Measurements from ENCODE around the gene COPE.
"Not testable (repeated sequence)": the region's sequence is repeated elsewhere in the genome, so short reads cannot be mapped to it uniquely, and the experiment has no call there.

The COPE gene

DNA sequence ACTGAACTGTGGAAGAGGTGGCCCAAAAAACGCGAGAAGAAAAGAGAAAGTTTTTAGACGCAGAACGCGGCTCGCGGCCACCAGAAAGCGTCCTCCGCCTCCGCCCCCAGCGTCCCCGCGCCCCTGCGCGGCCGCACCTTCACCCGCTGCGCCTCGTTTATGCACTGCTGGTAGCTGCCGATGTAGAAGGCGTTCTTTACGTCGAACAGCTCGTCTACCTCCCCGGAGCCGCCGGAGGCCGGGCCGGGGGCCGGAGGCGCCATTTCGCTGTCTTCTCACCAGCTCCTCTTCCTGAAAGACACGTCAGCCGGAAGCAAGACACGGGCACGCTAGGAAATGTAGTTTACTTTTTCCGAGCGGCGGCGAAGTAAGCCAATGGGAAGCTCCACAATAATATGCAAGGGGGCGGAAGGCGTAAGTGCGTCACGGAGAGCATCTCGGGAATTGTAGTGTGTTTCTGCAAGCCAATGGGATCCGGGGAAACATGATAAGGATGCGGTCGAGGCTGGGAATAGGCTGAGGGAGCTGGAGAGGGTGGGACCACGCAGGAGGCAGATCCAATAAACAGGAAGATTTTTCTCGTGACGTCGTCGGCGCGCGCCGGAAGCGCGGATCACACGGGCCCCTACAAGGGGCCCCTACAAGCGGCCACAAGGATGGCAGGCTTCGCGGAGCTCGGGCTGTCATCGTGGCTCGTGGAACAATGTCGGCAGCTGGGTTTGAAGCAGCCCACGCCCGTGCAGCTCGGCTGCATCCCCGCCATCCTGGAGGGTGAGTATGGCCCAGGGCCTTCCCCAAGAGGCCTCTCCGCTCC is at the start of gene COPE, which contains the start of gene DDX49:
Gene COPE (minus strand): TSS at position 302 of the 814 bp plus-strand sequence. CDS start 39 bp downstream, at position 263.
Gene DDX49 (plus strand): TSS at position 630 of the 814 bp plus-strand sequence. CDS start 27 bp downstream, at position 657.
- DNase-seq (ENCODE audit: low read depth), result peak; percentile 99

DNA sequence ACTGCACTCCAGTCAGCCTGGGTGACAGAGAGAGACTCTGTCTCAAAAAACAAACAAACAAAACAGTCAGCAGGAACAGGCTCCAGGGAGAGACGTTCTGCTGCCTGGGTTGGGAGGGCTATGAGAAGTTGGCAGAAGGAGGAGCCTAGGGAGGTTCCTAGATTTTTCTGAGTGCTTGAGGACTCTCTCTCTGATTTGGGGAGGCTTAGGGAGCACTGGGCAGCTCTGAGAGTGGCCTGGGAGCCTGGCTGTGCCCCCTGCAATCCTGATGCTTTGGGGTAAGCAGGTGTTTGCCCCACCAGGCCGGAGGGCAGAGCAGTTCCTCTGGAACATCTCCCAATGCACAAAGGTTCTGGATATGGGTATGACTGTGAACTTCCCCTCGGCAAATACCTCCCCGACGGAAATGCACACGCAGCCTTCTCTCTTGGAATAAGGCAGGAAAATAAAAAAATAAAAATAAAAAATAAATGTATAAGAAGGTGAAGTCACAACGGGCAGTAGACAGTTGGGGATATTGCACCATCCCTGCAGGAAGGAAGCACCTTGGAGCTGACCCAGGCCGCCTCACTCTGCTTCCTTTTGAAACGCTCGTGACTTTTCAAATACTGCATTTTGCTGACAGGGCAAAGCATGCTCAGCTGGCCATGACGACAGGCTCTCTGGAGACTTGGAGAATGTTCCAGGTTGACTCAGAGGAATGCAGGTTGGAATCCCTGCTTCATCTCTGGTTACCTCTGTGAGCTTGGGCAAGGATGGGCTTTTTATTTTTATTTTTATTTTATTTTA is 48.4 kb upstream of the COPE start:
- no peak for DNase-seq (ENCODE audit: low read depth)

GRCh38 chr19:18966307-18966706 is 47.1 kb upstream of the COPE start:
- DNase-seq (ENCODE audit: low read depth), result no peak

- no peak for DNase-seq (ENCODE audit: low read depth)
Measured at GRCh38 chr19:18964121-18964520, 44.9 kb upstream of the COPE start.

DNA sequence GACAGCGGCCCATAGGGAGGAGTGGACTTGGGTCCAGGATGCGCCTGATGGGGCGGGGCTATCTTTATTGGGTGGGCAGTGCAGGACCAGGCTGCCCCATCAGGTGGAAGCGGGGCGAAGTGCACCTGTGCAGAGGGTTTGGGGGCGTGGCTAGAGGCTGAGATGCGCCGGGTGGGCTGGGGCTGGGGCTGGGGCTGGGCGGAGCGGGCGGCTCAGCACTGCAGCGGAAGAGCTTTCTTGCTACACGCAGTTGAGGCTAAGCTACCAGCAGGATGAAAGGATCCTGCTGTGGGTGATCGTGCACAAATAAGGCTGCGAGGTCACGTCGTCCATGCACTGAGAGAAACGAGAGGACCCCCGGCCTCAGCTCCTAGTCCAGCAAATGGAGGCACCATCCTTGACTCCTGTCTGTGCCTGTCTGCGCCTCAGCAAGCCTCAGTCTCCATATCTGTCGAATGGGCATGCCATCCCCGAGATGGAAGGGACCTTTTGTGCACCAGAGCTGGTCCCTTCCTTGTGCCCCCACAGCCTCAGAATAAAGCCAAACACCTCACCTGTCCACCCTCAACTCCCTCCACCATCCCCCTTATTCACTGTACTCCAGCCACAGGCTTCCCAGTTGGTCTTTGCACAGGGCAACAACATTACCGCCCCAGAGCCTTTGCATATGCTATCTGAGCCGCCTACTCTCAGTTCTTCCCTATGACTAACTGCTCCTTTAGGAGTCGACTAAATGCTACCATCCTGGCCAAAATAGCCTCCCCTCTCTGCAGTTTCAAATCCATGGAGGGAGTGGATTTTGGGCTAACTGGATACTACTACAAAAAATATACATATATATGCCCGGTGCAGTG is 42.8 kb upstream of the COPE start:
- no peak for DNase-seq (ENCODE audit: low read depth)

- DNase-seq (ENCODE audit: low read depth), result no peak
Measured at GRCh38 chr19:18960370-18960769, 41.2 kb upstream of the COPE start.

GRCh38 chr19:18955042-18955441 is 35.9 kb upstream of the COPE start:
- DNase-seq (ENCODE audit: low read depth), result no peak

- no peak for DNase-seq (ENCODE audit: low read depth)
Measured at GRCh38 chr19:18954094-18954493, 34.9 kb upstream of the COPE start.

DNA sequence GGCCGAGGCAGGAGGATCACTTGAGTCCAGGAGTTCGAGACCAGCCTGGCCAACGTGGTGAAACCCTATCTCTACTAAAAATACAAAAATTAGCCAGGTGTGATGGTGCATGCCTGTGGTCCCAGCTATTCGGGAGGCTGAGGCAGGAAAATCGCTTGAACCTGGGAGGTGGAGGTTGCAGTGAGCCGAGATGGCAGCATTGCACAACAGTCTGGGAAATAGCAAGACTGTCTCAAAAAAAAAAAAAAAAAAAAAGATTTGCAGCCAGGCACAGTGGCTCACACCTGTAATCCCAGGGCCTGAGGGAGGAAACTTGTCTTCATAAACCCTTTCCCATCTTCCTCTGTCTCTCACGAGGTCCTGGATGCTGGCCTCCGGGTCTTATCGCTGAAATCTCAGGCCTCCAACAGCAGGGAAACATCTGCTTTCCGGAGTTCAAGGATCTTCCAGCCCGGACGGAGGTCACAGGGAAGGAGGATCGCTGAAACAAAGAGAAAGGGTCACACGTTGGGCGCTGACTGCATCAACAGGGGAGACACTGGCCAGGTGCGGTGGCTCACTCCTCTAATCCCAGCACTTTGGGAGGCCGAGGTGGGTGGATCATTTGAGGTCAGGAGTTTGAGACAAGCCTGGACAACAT is 33.3 kb upstream of the COPE start:
- DNase-seq (ENCODE audit: low read depth), result not testable (repeated sequence)

- no peak for DNase-seq (ENCODE audit: low read depth)
Measured at GRCh38 chr19:18951721-18952281, 32.6 kb upstream of the COPE start.

DNA sequence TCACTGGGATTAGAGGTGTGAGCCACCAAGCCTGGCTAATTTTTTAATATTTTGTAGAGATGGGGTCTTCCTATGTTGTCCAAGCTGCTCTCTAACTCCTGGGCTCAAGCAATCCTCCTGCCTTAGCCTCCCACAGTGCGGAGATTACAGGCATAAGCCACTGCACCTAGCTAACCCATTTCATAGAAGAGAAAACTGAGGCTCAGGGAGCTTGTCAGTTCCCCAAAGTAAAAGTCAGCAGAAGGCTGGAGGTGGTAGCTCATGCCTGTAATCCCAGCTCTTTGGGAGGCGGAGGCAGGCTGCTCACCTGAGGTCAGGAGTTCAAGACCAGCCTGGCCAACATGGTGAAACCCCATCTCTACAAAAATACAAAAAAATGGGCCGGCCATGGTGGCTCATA is 30.7 kb upstream of the COPE start:
- no peak for DNase-seq (ENCODE audit: low read depth)

- DNase-seq (ENCODE audit: low read depth), result no peak
Measured at GRCh38 chr19:18948976-18949356, 29.8 kb upstream of the COPE start.

GRCh38 chr19:18948075-18948975 is 29.1 kb upstream of the COPE start:
- DNase-seq (ENCODE audit: low read depth), result no peak

- no peak for DNase-seq (ENCODE audit: low read depth)
Measured at GRCh38 chr19:18946918-18947317, 27.7 kb upstream of the COPE start.

DNA sequence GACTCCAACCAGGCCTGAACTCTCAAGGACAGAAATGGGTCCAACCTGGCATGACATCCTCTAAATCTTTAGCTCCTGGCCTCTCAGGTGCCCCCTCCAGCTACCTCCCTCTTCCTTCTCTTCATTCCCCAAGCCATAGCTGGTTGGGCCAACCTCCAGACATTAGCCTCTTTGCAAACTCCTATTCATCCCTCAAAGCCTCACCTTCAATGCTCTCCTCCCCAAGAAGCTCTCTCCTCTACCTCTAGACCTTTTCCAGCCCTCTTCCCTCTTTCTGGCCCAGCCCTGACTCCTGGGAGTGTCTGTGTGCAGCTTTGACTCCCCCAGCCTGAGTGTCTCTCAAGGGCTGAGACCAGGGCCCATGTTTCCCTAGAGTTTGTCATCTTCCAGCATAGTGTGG is 27.1 kb upstream of the COPE start:
- no peak for DNase-seq (ENCODE audit: low read depth)

- DNase-seq (ENCODE audit: low read depth), result no peak
Measured at GRCh38 chr19:18945297-18945696, 26.1 kb upstream of the COPE start.

GRCh38 chr19:18943465-18943864 is 24.3 kb upstream of the COPE start:
- DNase-seq (ENCODE audit: low read depth), result no peak

GRCh38 chr19:18942692-18943091 is 23.5 kb upstream of the COPE start:
- DNase-seq (ENCODE audit: low read depth), result no peak

GRCh38 chr19:18941628-18942354 is 22.6 kb upstream of the COPE start:
- DNase-seq (ENCODE audit: low read depth), result no peak
